Psoas muscle (tissue), 8 donors: Measurements from ENCODE around the gene TTC17. TPM values are rescaled to one million over a fixed set of nuclear protein-coding genes. Genes with fewer than 3 reads are reported as not detected.
A peak's percentile ranks its signal among the peaks of the same experiment; 100 is the strongest.

ENCODE experiments used
- ATAC-seq, 4 donors: fragments of 200-7000 bp; cut with Tn5 transposase; one replicate each; pipeline ENCODE4 v1.9.1; 2020; ENCODE audit warnings: moderate library complexity in 3 of 4, mild to moderate bottlenecking in 2 of 4
- DNase-seq, 2 donors: peaks; one replicate each; pipeline ENCODE4 v3.0.0-alpha.2; 2020
- H3K27ac ChIP-seq: fragments of 200-600 bp; one replicate; pipeline ENCODE4 v1.8.0; 2022
- H3K27me3 ChIP-seq, 3 donors: fragments of 200-600 bp in 1 of 3; one replicate each; pipeline versions ENCODE4 v1.6.1 to v1.8.0; 2013 to 2022; ENCODE audit warnings: low read length in 2 of 3, mild to moderate bottlenecking in 2 of 3, moderate library complexity in 1 of 3; ENCODE audit not compliant: insufficient read depth in 3 of 3
- H3K36me3 ChIP-seq, 2 donors: fragments of 200-600 bp in 1 of 2; one replicate each; pipeline versions ENCODE4 v1.6.1 to v1.8.0; 2013 to 2022; ENCODE audit warnings: low read depth in 1 of 2, mild to moderate bottlenecking in 1 of 2, moderate library complexity in 1 of 2; ENCODE audit not compliant: insufficient read depth in 1 of 2
- H3K4me1 ChIP-seq: fragments of 200-600 bp; one replicate; pipeline ENCODE4 v1.8.0; 2022
- H3K4me3 ChIP-seq: fragments of 200-600 bp; one replicate; pipeline ENCODE4 v1.8.0; 2022; ENCODE audit warnings: mild to moderate bottlenecking
- H3K9me3 ChIP-seq: fragments of 200-600 bp; one replicate; pipeline ENCODE4 v1.8.0; 2022
- WGBS, 3 donors: extraction: QIAGEN DNeasy Blood & Tissue Kit; methylation state at CpG; one replicate each; pipeline versions ENCODE4 v1.1.6 to v1.1.7; 2013; 5-methylcytosine and 5-hydroxymethylcytosine counted together
- intact Hi-C, 2 donors: fragments of 100-400 bp; cut with DNase I; formaldehyde crosslinking; loops; one replicate each; pipeline versions ENCODE4 v1.11.0 to v1.14.2; 2022
- polyA plus RNA-seq, 3 donors: library from polyadenylated mRNA; stranded (reverse); fragments of 200-250 nt; gene quantifications; one replicate each; pipeline ENCODE4 v1.2.3, GENCODE V29; 2013
- total RNA-seq, 4 donors: library from RNA; stranded (reverse); fragmentation: NEBNext Ultra II Directional in 2 of 4; extraction: Animal tissue kit (Norgen Biotek cat#: 25700) in 2 of 4; gene quantifications; one replicate each; pipeline versions ENCODE4 v1.2.1 to v1.2.4, GENCODE V29; 2021 to 2023
- TF ChIP-seq, protein P1 (sequence below): fragments of 200-600 bp; IDR thresholded peaks from one replicate; pipeline ENCODE4 v1.8.0; 2022; ENCODE audit warnings: antibody characterized with exemption
- donor health status: healthy with polysubstance abuse.
- donor health status: DM: no; HTN: no; CAD: no; lungs with moderate emphysema.
- donor health status: Bipolar disorder and iron deficiency.
- donor health status: healthy.
- donor health status: DM: yes; HTN: yes; CAD: no.
- donor health status: DM: no; HTN: no; CAD: no.
- donor health status: DM: no; HTN: no; CAD: no.
- donor health status: DM: yes; HTN: yes; CAD: no.

Gene TTC17
- total and polyA plus RNA-seq, 7 donors: 17.9 to 33.3 (median 27.5) TPM

DNA sequence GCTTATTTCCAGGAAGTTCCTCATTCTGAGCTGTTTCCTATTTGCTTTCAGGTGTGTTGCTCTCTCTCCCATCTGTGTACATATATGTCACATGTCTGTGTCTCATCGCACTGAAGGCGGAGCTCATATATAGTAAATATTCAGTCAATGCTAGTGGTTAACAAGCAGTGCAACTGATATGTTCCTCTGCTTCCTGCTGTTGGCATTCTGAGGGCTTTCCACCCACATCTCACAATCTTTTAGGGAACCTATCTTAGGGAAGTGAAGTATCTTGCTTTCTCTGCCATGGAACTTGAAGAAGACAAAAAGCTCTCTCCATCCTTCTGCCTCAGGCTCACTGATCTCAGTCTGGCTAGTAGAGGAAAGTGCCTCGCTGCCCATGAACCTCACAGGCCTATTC is 139.8 kb downstream of the TTC17 start:
- H3K9me3 ChIP-seq: no peaks in the 10 kb centered on the region
- H3K27ac ChIP-seq: no peak overlapping the region
- no peaks in the 10 kb centered on the region for H3K27me3 ChIP-seq
- no peaks in the 10 kb centered on the region for H3K4me1 ChIP-seq
- DNase-seq: no peak
- 92 to 97% (median 94%) methylated on average over 3 of the region's 3 CpGs for WGBS, 3 donors
- H3K4me3 ChIP-seq: no peak overlapping the region
- TF ChIP-seq, protein P1, sequence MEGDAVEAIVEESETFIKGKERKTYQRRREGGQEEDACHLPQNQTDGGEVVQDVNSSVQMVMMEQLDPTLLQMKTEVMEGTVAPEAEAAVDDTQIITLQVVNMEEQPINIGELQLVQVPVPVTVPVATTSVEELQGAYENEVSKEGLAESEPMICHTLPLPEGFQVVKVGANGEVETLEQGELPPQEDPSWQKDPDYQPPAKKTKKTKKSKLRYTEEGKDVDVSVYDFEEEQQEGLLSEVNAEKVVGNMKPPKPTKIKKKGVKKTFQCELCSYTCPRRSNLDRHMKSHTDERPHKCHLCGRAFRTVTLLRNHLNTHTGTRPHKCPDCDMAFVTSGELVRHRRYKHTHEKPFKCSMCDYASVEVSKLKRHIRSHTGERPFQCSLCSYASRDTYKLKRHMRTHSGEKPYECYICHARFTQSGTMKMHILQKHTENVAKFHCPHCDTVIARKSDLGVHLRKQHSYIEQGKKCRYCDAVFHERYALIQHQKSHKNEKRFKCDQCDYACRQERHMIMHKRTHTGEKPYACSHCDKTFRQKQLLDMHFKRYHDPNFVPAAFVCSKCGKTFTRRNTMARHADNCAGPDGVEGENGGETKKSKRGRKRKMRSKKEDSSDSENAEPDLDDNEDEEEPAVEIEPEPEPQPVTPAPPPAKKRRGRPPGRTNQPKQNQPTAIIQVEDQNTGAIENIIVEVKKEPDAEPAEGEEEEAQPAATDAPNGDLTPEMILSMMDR: no peak
- intact Hi-C loops: no loop called here
- ATAC-seq: no peak
- H3K36me3 ChIP-seq: peaks cover 2 to 17% of the 10 kb centered on the region in 2 donors

DNA sequence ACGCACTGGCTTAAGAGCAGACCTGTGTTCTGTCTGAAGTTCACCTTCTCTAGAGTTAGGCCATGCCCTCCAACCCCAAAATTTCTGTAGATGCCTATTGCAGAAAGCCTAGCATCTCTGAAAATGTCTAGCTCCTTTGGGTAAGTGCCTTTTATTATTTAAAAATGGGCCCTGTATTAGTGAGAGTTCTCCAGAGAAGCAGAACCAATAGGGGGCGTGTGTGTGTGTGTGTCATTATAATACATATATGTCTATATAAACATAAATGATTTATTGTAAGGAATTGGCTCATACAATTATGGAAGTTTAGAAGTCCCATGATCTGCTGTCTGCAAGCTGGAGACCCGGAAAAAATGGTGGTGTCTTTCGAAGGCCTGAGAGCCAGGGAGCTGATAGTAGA is 144.7 kb downstream of the TTC17 start:
- TF ChIP-seq, protein P1: no peak
- 76 to 83% (median 82%) methylated on average over 4 of the region's 4 CpGs for WGBS, 3 donors
- Histone ChIP-seq H3K27ac (no peak overlapping the region), H3K27me3 (no peaks in the 10 kb centered on the region), H3K9me3 (no peaks in the 10 kb centered on the region), H3K36me3 (no peaks in the 10 kb centered on the region), H3K4me3 (no peak overlapping the region), H3K4me1 (no peaks in the 10 kb centered on the region)
- no peak for ATAC-seq
- intact Hi-C loops: no loop called here
- no peak for DNase-seq

DNA sequence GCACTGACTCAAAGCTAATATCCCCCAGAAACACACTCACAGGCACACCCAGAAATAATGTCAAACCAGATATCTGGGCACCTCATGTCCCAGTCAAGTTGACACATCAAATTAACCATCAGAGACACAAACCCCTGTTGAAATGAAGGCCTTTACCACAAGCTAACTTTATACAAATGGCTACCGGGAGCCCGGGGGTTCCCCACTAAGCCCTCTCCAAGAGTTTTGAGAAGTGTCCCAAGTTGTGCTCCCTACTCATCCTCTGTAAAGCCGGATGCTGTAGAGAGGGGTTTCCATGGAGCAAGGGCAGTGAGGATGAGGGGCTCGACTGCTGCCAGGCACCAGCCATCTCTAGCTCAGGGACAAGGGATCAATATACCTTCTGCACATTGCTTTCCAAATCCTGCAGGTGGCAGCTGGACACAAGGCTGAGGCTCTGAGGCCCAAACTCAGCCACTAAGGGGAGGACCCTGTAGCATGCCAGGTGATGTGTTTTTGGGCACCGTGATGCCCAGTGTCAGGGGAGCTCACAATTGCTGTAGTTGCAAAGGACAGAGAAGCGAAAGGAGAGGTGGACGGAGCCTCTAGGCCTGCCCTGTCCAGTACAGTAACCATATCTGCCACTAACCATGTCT is 145.7 kb downstream of the TTC17 start:
- ATAC-seq: peak in 1 of 4 donors; percentile 57

DNA sequence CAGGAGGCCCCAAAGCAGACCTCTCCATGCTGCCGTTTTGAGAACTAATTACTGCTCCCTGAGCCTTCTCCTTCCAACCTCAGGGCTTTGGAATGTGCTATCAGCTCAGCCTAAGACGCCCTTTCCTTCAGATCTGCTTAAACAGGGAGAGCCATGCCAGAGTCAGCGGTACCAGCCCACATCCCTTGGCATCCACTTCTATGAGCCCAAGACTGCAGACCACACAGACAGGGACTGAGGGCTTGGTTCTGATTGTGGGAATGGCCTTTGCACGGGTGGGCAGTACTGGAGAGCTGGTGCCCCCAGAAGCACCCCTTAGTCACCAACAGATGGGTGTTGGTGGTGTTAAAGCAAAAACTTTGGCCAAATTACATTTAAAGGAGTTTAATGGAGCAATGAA is 146.5 kb downstream of the TTC17 start:
- WGBS, 3 donors: 61 to 69% (median 63%) methylated on average over 4 of the region's 4 CpGs
- intact Hi-C loops: loop anchor here in 1 of 2 donors (5.0 kb wide), 1 partner anchor 62 kb away; no protein-coding TSS in a partner anchor
- ATAC-seq: no peak

More for the DNA sequence above, 145.7 kb downstream of the TTC17 start:
- Histone ChIP-seq H3K4me3 (no peak overlapping the region), H3K36me3 (no peaks in the 10 kb centered on the region), H3K9me3 (no peaks in the 10 kb centered on the region), H3K27ac (no peak overlapping the region), H3K27me3 (no peaks in the 10 kb centered on the region), H3K4me1 (no peaks in the 10 kb centered on the region)
- TF ChIP-seq, protein P1: no peak
- intact Hi-C loops: no loop called here
- WGBS, 3 donors: 70 to 77% (median 71%) methylated on average over 7 of the region's 7 CpGs
- DNase-seq: no peak

More for the DNA sequence above, 146.5 kb downstream of the TTC17 start:
- Histone ChIP-seq H3K36me3 (no peaks in the 10 kb centered on the region), H3K9me3 (no peaks in the 10 kb centered on the region), H3K4me1 (no peaks in the 10 kb centered on the region), H3K27ac (no peak overlapping the region), H3K4me3 (no peak overlapping the region), H3K27me3 (no peaks in the 10 kb centered on the region)
- DNase-seq: no peak
- TF ChIP-seq, protein P1: no peak
